PC-3 (cell line): Measurements from ENCODE around the gene TIE1.

Experiments used
- EZH2 ChIP-seq: fragments of 300-600 bp; sonication (generic); IDR thresholded peaks from one replicate; pipeline ENCODE4 v1.6.1; 2017; ENCODE audit warnings: antibody characterized with exemption, mild to moderate bottlenecking, low read length; ENCODE audit not compliant: unreplicated experiment
- EZH2phosphoT487 ChIP-seq: fragments of 300-600 bp; sonication (generic); IDR thresholded peaks from 2 replicates; pipeline ENCODE4 v1.6.1; 2018; ENCODE audit warnings: mild to moderate bottlenecking, antibody characterized with exemption, low read length, borderline replicate concordance
- TF ChIP-seq, protein P1 (sequence below): fragments of 300-600 bp; sonication (generic); conservative IDR thresholded peaks from 2 replicates; pipeline ENCODE4 v1.5.1; 2017; ENCODE audit warnings: antibody characterized with exemption, low read depth, mild to moderate bottlenecking, low read length

DNA sequence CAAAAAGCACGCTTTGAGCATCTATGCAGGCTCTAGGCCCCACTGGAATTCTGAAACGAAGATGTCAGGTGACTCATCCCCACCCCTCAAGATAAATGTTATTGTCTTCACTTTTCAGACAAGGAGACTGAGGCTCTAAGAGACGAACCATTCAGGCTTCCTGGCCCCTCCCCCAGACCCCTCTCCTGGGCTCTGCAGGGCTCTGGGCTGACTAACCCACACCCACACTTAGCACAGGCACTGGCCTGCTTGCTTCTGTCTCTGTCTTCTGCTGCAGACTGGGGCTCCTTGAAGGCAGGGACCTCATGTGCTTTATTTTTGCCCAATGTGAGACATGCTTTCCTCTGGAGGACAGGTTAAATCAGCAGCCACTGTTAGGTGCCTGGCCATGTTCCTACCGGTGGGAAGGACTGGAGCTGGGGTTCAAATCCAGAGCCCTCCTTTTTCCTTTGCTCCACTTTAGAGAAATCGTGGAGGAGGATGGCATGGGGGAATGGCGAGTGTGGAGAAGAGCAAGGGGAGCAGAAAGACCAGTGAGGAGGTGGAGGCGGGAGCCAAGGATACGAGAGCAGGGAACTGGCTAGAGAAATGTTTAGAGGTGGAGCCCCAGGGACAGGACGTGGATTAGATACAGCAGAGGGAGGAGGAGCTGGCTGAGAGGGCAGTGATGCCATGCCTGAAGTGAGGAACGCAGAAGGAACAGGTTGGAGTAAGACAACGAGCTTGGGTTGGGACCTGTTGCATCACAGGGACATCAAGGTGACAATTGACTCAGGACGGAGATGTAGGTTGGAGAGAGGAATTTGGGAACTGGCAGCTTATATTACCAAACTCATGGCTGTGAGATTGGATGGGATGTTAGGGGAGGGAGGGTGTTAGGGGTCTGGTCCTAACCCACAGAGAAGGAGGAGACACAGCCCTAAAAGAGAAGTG lies 29.3 kb upstream of the TIE1 start:
- TF ChIP-seq, protein P1, sequence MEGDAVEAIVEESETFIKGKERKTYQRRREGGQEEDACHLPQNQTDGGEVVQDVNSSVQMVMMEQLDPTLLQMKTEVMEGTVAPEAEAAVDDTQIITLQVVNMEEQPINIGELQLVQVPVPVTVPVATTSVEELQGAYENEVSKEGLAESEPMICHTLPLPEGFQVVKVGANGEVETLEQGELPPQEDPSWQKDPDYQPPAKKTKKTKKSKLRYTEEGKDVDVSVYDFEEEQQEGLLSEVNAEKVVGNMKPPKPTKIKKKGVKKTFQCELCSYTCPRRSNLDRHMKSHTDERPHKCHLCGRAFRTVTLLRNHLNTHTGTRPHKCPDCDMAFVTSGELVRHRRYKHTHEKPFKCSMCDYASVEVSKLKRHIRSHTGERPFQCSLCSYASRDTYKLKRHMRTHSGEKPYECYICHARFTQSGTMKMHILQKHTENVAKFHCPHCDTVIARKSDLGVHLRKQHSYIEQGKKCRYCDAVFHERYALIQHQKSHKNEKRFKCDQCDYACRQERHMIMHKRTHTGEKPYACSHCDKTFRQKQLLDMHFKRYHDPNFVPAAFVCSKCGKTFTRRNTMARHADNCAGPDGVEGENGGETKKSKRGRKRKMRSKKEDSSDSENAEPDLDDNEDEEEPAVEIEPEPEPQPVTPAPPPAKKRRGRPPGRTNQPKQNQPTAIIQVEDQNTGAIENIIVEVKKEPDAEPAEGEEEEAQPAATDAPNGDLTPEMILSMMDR, result no peak
- TF ChIP-seq EZH2 (no peak), EZH2phosphoT487 (no peak)
